ENCODE measurements around the gene ANKUB1.

ANKUB1 gene

GRCh38 chr3:149765762-149766334, 26.5 kb downstream of the ANKUB1 start:
- Mint-ChIP-seq H3K9me3 (no peaks in the 10 kb centered on the region), H3K4me3 (no peak overlapping the region), H3K27ac (no peak overlapping the region), H3K36me3 (ENCODE audit: insufficient read depth) (no peaks in the 10 kb centered on the region), H3K4me1 (ENCODE audit: low read depth in 2 of 2) (no peaks in the 10 kb centered on the region), H3K27me3 (peaks cover 17 to 25% of the 10 kb centered on the region in 2 donors)
- ATAC-seq (replicated peaks): no peak
- no peak for DNase-seq

DNA sequence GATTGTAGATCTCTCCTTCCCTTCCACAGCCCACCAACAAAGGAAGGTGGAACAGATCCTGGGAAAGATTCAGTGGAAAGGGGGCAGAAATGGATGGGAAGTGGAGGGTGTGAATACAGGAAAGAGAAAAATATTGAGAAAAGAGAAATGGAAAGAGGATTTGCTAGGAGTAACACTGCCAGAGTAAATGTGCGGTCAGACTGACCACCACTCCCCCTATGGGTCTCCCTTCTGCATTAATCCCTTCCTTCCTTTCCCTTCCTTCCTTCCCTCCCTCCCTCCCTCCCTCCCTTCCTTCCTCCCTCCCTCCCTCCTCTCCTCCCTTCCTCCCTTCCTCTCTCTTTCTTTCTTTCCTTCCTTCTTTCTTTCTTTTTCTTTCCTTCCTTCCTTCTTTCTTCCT, 28.1 kb downstream of the ANKUB1 start:
- no peak for DNase-seq
- no peaks in the 10 kb centered on the region for H3K9me3 Mint-ChIP-seq
- no peak overlapping the region for H3K27ac Mint-ChIP-seq
- H3K36me3 Mint-ChIP-seq (ENCODE audit: insufficient read depth): no peaks in the 10 kb centered on the region
- no peak overlapping the region for H3K4me3 Mint-ChIP-seq
- H3K4me1 Mint-ChIP-seq (ENCODE audit: low read depth in 2 of 2): no peaks in the 10 kb centered on the region
- ATAC-seq (replicated peaks): no peak
- H3K27me3 Mint-ChIP-seq: peaks cover 22 to 25% of the 10 kb centered on the region in 2 donors

DNA sequence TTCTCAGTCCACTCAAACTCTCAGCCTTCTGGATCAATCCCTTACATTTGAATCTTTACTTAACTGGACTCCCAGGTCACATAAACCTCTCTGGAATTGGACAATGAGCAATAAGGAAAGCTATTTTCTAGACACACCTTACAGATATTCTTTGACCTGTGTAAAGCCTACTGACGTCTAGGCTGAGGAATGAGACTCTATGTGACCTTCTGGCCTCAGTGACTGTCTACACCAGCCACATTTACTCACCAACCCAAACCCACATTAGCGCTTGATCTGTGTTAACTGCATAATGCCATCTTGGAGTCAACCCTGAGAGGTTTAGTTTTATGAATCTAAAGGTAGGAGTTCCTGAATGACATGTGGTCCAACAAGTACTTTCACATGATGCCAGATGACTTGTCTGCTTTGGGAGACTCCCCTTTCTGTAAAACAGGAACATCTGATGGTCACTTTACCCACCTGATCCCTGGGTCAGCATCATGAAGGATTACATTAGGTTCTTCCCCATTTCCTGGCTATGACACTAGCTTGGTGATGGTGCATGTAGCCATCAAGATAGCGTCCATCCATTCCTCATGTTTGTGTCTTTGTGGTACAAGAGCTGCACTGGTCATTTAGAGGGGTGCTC, 28.7 kb downstream of the ANKUB1 start:
- peaks cover 22 to 25% of the 10 kb centered on the region in 2 donors for H3K27me3 Mint-ChIP-seq
- DNase-seq (no peak), ATAC-seq (replicated peaks) (no peak)
- H3K4me3 Mint-ChIP-seq: no peak overlapping the region
- no peaks in the 10 kb centered on the region for H3K9me3 Mint-ChIP-seq
- H3K27ac Mint-ChIP-seq: no peak overlapping the region
- H3K36me3 Mint-ChIP-seq (ENCODE audit: insufficient read depth): no peaks in the 10 kb centered on the region
- no peaks in the 10 kb centered on the region for H3K4me1 Mint-ChIP-seq (ENCODE audit: low read depth in 2 of 2)

DNA sequence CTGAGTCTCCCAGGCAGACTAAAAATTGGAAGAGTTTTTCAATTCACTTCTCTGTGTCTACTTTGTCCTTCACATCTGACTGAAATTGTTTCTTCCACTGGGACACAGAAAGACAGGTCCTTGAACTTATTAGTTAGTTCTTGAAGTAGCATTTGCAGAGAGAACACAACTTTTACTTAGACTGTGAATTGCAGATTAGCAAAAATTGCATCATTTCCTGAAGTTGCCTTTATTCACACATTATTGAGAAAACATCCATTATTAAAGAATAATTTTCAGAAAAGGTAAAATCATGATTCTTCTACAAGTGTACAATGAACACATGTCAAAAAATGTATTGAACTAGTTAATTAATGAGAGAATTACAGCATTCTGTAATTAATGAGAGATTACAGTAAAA, 38.6 kb downstream of the ANKUB1 start:
- ATAC-seq (replicated peaks): no peak
- Mint-ChIP-seq H3K27ac (peak overlapping the region in 1 of 2 donors; percentile 96), H3K4me1 (ENCODE audit: low read depth in 2 of 2) (peaks cover 4 to 20% of the 10 kb centered on the region in 2 donors), H3K27me3 (peaks cover 6 to 20% of the 10 kb centered on the region in 2 donors), H3K9me3 (no peaks in the 10 kb centered on the region), H3K36me3 (ENCODE audit: insufficient read depth) (peaks cover 8% of the 10 kb centered on the region), H3K4me3 (peak overlapping the region; percentile 97)
- no peak for DNase-seq

DNA sequence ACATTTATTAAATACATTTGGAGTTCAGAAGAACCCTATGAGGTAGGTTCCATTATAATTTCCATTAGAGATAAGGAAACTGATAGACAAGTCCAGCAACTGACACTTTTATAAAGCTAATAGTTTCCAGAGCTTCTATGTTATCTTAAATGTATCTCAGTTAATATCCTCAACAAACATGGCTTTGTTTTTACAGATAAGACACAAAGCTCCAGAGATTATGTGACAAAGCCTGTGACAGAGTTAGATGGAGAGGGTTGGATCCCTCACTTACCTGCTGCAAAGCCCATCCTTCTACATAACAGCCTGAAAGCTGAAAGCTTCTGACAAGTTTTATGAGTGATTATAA, 39.6 kb downstream of the ANKUB1 start:
- Mint-ChIP-seq H3K4me3 (peak overlapping the region; percentile 97), H3K4me1 (ENCODE audit: low read depth in 2 of 2) (peaks cover 7 to 20% of the 10 kb centered on the region in 2 donors), H3K36me3 (ENCODE audit: insufficient read depth) (peaks cover 15% of the 10 kb centered on the region), H3K27ac (peak overlapping the region; percentile 96 to 97), H3K9me3 (no peaks in the 10 kb centered on the region), H3K27me3 (peaks cover under 1 to 13% of the 10 kb centered on the region in 2 donors)
- no peak for DNase-seq
- peak; percentile 5 for ATAC-seq (replicated peaks)

GRCh38 chr3:149752051-149752787, 40.1 kb downstream of the ANKUB1 start, which contains the start of gene COMMD2:
TSS of gene COMMD2 (minus strand) at chr3:149752489. CDS start at chr3:149752444, 45 bp downstream.
- peak within 1 kb of the TSS; percentile 97 for H3K4me3 Mint-ChIP-seq
- peaks cover 8 to 23% of the 10 kb centered on the region in 2 donors for H3K4me1 Mint-ChIP-seq (ENCODE audit: low read depth in 2 of 2)
- peak within 1 kb of the TSS; percentile 96 to 97 for H3K27ac Mint-ChIP-seq
- peak; percentile 92 for ATAC-seq (replicated peaks)
- DNase-seq: peak; percentile 53 to 63 (median 63)
- H3K27me3 Mint-ChIP-seq: peaks cover 0 to 9% of the 10 kb centered on the region in 2 donors
- H3K9me3 Mint-ChIP-seq: no peaks in the 10 kb centered on the region
- H3K36me3 Mint-ChIP-seq (ENCODE audit: insufficient read depth): peaks cover 19% of the 10 kb centered on the region

DNA sequence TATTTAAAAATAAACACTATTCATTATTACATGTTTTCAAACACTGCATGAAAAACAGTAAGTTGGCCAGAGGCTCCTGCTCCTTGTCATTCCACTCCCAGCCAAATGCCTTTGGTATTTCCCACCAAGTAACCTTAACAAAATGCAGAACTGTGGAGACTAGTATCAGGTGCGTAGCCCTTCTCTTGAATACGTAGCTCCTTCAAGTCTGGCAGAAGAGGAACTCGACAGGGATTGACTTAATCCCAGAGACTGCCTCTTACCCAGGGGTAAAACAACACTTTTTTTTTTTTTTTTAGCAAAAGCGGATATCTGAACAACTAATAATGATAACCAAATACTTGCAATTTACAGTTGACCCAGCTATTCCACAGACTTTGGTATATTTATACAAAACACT, 40.8 kb downstream of the ANKUB1 start:
- no peaks in the 10 kb centered on the region for H3K9me3 Mint-ChIP-seq
- peak overlapping the region; percentile 96 to 97 for H3K27ac Mint-ChIP-seq
- H3K27me3 Mint-ChIP-seq: peaks cover 0 to 2% of the 10 kb centered on the region in 2 donors
- H3K4me3 Mint-ChIP-seq: peak overlapping the region; percentile 97
- H3K4me1 Mint-ChIP-seq (ENCODE audit: low read depth in 2 of 2): peaks cover 8 to 26% of the 10 kb centered on the region in 2 donors
- no peak for DNase-seq
- no peak for ATAC-seq (replicated peaks)
- peaks cover 20% of the 10 kb centered on the region for H3K36me3 Mint-ChIP-seq (ENCODE audit: insufficient read depth)

- Mint-ChIP-seq H3K4me1 (ENCODE audit: low read depth in 2 of 2) (peaks cover 8 to 17% of the 10 kb centered on the region in 2 donors), H3K36me3 (ENCODE audit: insufficient read depth) (peaks cover 60% of the 10 kb centered on the region), H3K9me3 (no peaks in the 10 kb centered on the region), H3K27me3 (no peaks in the 10 kb centered on the region), H3K27ac (no peak overlapping the region), H3K4me3 (no peak overlapping the region)
- ATAC-seq (replicated peaks) (no peak), DNase-seq (no peak)
Observed at GRCh38 chr3:149744606-149745005, 47.7 kb downstream of the ANKUB1 start.

DNA sequence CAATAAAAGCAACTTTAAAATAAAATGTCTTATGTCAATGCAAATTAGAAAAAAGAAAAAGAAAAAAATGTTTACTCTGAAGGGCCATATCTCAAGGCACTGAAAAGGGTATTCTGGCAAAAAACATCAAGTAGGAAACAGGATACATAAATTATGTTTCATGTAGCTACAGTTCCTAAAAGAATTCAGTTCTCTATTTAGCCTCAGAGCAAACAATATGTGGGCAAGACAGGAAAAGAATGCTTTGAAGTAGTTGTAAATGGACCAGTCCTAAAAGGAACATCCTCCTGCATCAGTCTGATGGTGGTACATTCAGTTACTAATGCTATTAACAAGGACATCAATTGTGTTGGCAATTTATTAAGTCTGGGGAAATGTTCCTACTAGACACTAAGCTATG, 48.2 kb downstream of the ANKUB1 start:
- no peak for ATAC-seq (replicated peaks)
- peaks cover 60% of the 10 kb centered on the region for H3K36me3 Mint-ChIP-seq (ENCODE audit: insufficient read depth)

DNA sequence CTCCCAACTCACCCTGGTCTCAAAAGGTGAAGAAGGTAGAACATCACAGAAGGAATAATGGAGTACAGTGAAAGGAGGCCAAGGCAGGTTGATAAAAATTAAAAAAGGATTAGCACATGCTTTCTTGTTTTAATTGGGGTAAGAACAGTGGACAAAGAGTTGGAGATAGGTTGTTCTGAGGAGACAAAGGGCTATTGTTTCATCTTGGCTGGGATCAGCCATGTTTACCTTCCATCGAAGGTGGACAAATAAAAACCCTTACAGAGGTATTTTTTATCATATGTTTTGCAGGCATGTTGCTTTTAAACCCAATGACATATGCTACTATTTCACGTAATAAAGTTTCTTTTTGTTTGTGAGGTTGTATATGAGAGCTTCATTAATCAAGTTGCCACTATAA, 53.0 kb downstream of the ANKUB1 start:
- Mint-ChIP-seq H3K4me1 (ENCODE audit: low read depth in 2 of 2) (no peaks in the 10 kb centered on the region), H3K36me3 (ENCODE audit: insufficient read depth) (peaks cover 43% of the 10 kb centered on the region), H3K27me3 (no peaks in the 10 kb centered on the region), H3K4me3 (no peak overlapping the region), H3K27ac (no peak overlapping the region), H3K9me3 (no peaks in the 10 kb centered on the region)
- ATAC-seq (replicated peaks): no peak
- DNase-seq: no peak

More for the DNA sequence above, 48.2 kb downstream of the ANKUB1 start:
- H3K4me3 Mint-ChIP-seq: no peak overlapping the region
- H3K27ac Mint-ChIP-seq: no peak overlapping the region
- no peak for DNase-seq
- no peaks in the 10 kb centered on the region for H3K27me3 Mint-ChIP-seq
- no peaks in the 10 kb centered on the region for H3K9me3 Mint-ChIP-seq
- peaks cover 8 to 16% of the 10 kb centered on the region in 2 donors for H3K4me1 Mint-ChIP-seq (ENCODE audit: low read depth in 2 of 2)

DNA sequence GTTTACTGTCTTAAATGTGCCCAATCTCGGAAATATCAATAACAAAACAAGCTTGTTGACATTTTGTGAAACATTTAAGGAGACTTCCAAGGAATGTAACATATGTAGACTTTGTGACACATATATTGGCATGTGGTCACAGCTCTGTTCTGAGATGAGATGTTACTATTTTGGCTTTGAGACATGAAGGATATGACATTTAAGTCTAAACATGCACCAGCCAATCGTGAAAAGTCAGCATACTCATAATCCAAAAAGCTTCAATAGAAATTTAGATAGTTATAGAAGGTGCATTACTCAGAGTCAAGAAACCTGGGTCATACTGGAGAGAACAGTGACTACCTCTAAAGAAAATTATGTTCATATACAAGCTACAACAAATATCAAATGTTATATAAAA, 53.5 kb downstream of the ANKUB1 start:
- no peaks in the 10 kb centered on the region for H3K9me3 Mint-ChIP-seq
- H3K4me3 Mint-ChIP-seq: no peak overlapping the region
- peaks cover 39% of the 10 kb centered on the region for H3K36me3 Mint-ChIP-seq (ENCODE audit: insufficient read depth)
- no peaks in the 10 kb centered on the region for H3K27me3 Mint-ChIP-seq
- ATAC-seq (replicated peaks): no peak
- no peak for DNase-seq
- H3K27ac Mint-ChIP-seq: no peak overlapping the region
- no peaks in the 10 kb centered on the region for H3K4me1 Mint-ChIP-seq (ENCODE audit: low read depth in 2 of 2)

DNA sequence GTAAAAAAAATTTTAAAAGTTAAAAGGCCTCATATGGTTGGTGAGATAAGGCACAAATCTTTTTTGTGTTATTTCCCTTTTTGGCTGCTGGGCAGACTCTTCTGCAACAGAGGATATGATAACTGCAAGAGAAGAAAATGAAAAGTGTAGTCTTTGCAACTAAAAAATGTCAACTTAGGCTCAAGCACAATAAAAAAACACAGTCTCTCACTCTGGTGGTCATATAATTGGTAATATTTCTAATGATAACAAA, 55.5 kb downstream of the ANKUB1 start:
- no peak for ATAC-seq (replicated peaks)
- Mint-ChIP-seq H3K4me1 (ENCODE audit: low read depth in 2 of 2) (no peaks in the 10 kb centered on the region), H3K4me3 (no peak overlapping the region), H3K27me3 (no peaks in the 10 kb centered on the region), H3K9me3 (no peaks in the 10 kb centered on the region), H3K27ac (no peak overlapping the region), H3K36me3 (ENCODE audit: insufficient read depth) (peaks cover 24% of the 10 kb centered on the region)
- no peak for DNase-seq

GRCh38 chr3:149736175-149736952, 56.0 kb downstream of the ANKUB1 start:
- Mint-ChIP-seq H3K27me3 (no peaks in the 10 kb centered on the region), H3K27ac (no peak overlapping the region), H3K4me3 (no peak overlapping the region), H3K9me3 (no peaks in the 10 kb centered on the region), H3K4me1 (ENCODE audit: low read depth in 2 of 2) (no peaks in the 10 kb centered on the region), H3K36me3 (ENCODE audit: insufficient read depth) (peaks cover 19% of the 10 kb centered on the region)
- ATAC-seq (replicated peaks): no peak
- DNase-seq: no peak
